ENCODE measurements around the gene NOX3. TPM values are rescaled to one million over a fixed set of nuclear protein-coding genes. Genes with fewer than 3 reads are reported as not detected.

Gene NOX3
- total RNA-seq, 1 donor from 2014 or later, result not detected

DNA sequence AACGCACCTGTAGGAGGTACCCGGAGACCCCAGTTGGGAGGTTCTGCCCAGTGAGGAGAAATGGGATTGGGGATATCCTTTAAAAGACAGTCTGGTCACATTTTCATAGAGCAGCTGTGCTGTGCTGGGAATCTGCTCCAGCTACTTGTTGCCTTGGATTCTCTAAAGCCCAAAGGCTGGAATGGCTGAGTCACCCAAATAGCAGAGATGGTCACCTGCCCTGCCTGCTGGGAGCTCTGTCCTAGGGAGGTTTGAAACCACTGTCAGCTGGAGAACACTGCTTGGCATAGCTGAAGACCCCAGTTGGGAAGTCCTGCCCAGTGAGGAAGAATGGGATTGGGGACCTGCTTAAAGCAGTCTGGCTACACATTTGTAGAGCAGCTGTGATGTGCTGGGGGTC is 106.5 kb downstream of the NOX3 start:
- H3K4me1 Mint-ChIP-seq (ENCODE audit: unreplicated experiment), result no peaks in the 10 kb centered on the region
- H3K4me3 Mint-ChIP-seq (ENCODE audit: unreplicated experiment), result no peak overlapping the region
- no peak for DNase-seq (ENCODE audit: extremely low spot score, unreplicated experiment)
- no peak overlapping the region for H3K27ac Mint-ChIP-seq (ENCODE audit: unreplicated experiment)
- H3K36me3 Mint-ChIP-seq (ENCODE audit: unreplicated experiment), result peaks cover under 1% of the 10 kb centered on the region
- H3K9me3 Mint-ChIP-seq (ENCODE audit: unreplicated experiment), result peaks cover 22% of the 10 kb centered on the region
- H3K27me3 Mint-ChIP-seq (ENCODE audit: unreplicated experiment), result no peaks in the 10 kb centered on the region
- TF ChIP-seq, protein P1, sequence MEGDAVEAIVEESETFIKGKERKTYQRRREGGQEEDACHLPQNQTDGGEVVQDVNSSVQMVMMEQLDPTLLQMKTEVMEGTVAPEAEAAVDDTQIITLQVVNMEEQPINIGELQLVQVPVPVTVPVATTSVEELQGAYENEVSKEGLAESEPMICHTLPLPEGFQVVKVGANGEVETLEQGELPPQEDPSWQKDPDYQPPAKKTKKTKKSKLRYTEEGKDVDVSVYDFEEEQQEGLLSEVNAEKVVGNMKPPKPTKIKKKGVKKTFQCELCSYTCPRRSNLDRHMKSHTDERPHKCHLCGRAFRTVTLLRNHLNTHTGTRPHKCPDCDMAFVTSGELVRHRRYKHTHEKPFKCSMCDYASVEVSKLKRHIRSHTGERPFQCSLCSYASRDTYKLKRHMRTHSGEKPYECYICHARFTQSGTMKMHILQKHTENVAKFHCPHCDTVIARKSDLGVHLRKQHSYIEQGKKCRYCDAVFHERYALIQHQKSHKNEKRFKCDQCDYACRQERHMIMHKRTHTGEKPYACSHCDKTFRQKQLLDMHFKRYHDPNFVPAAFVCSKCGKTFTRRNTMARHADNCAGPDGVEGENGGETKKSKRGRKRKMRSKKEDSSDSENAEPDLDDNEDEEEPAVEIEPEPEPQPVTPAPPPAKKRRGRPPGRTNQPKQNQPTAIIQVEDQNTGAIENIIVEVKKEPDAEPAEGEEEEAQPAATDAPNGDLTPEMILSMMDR (IDR thresholded peaks at IDR 0.05), result no peak

DNA sequence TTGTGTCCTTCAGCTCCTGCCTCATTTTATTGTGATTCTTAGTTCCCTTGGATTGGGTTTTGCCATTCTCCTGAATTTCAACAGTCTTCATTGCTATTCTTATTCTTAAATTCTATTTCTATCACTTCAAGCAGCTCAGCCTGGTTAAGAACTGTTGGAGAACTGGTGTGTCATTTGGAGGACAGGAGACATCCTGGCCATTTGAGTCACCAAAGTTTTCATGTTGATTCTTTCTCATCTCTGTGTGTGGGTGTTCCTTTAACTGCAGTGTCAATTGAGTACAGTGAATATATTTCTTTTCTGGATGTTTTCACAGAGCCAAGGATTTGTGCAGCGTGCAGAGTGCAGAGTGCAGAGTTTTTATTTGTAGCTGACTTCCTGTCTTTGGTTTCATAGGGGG is 107.8 kb downstream of the NOX3 start:
- Mint-ChIP-seq H3K36me3 (ENCODE audit: unreplicated experiment) (no peaks in the 10 kb centered on the region), H3K27me3 (ENCODE audit: unreplicated experiment) (no peaks in the 10 kb centered on the region), H3K4me3 (ENCODE audit: unreplicated experiment) (no peak overlapping the region), H3K4me1 (ENCODE audit: unreplicated experiment) (no peaks in the 10 kb centered on the region), H3K9me3 (ENCODE audit: unreplicated experiment) (peaks cover 21% of the 10 kb centered on the region), H3K27ac (ENCODE audit: unreplicated experiment) (no peak overlapping the region)
- DNase-seq (ENCODE audit: extremely low spot score, unreplicated experiment), result no peak
- TF ChIP-seq, protein P1 (IDR thresholded peaks at IDR 0.05), result no peak

DNA sequence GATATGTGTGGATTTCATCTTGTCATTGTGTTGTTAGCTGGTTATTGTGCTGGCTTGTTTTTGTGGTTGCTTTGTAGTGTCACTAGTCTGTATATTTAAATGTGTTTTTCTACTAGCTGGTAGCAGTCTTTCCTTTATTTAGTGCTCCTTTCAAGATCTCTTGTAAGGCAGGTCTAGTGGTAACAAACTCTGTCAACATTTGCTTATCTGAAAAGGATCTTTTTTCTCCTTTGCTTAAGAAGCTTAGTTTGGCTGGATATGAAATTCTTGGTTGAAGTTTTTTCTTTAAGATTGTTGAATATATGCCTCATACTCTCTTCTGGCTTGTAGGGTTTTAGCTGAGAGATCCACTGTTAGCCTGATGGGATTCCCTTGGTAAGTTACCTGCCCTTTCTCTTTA is 108.7 kb downstream of the NOX3 start:
- TF ChIP-seq, protein P1 (IDR thresholded peaks at IDR 0.05), result no peak
- Mint-ChIP-seq H3K36me3 (ENCODE audit: unreplicated experiment) (no peaks in the 10 kb centered on the region), H3K27ac (ENCODE audit: unreplicated experiment) (no peak overlapping the region), H3K4me3 (ENCODE audit: unreplicated experiment) (no peak overlapping the region), H3K9me3 (ENCODE audit: unreplicated experiment) (peaks cover 21% of the 10 kb centered on the region), H3K4me1 (ENCODE audit: unreplicated experiment) (no peaks in the 10 kb centered on the region), H3K27me3 (ENCODE audit: unreplicated experiment) (no peaks in the 10 kb centered on the region)
- no peak for DNase-seq (ENCODE audit: extremely low spot score, unreplicated experiment)

Other genes starting within 250 kb of the NOX3 start
- gene CLDN20, start 191.8 kb downstream of the NOX3 start, total RNA-seq, result not detected in 2 replicates
- 14.1 and 19.1 TPM in 2 replicates for gene TFB1M, start 141.4 kb downstream of the NOX3 start, total RNA-seq